HCT116 (cell line): ENCODE results near the gene AFDN.

Experiments
- CTCF ChIP-seq, 3 experiments: fragments of 200-600 bp in 1 of 3; sonication (generic) in 1 of 3; IDR thresholded peaks in 2 of 3; conservative IDR thresholded peaks in 1 of 3; 2 replicates each; pipeline ENCODE4 v1.5.1; 2012 to 2017; ENCODE audit warnings: low read depth in 2 of 3, low read length in 2 of 3, antibody characterized with exemption in 1 of 3, borderline replicate concordance in 1 of 3, control low read depth in 1 of 3, mild to moderate bottlenecking in 1 of 3, mixed read lengths in 1 of 3, mixed run types in 1 of 3, moderate library complexity in 1 of 3; ENCODE audit not compliant: insufficient read depth in 1 of 3
- ZFX ChIP-seq: fragments of 450-650 bp; IDR thresholded peaks from 2 replicates; pipeline ENCODE4 v1.6.1; 2017
- ZNF274 ChIP-seq: fragments of 200-500 bp; sonication (Bioruptor generic); IDR thresholded peaks from 2 replicates; pipeline ENCODE4 v1.6.1; 2014; ENCODE audit warnings: mild to moderate bottlenecking, low read depth, low read length, inconsistent platforms

GRCh38 chr6:167966540-167966905 is 139.8 kb downstream of the AFDN start:
- TF ChIP-seq ZFX: no peak
- TF ChIP-seq ZNF274: no peak
- no peak for TF ChIP-seq CTCF (IDR thresholded peaks at IDR 0.05 in 2 of 3, conservative IDR thresholded peaks at IDR 0.05 in 1 of 3; ENCODE audit: borderline replicate concordance in 1 of 3, insufficient read depth in 1 of 3, low read depth in 2 of 3, low read length in 2 of 3)
